ENCODE measurements around the gene ADGRD1. TPM values are rescaled to one million over a fixed set of nuclear protein-coding genes. Genes with fewer than 3 reads are reported as not detected.

Gene ADGRD1
- total RNA-seq, 2 experiments from 2014 or later = 0.27 to 0.65 TPM

- Mint-ChIP-seq H3K27me3 (peaks cover 5% of the 10 kb centered on the region), H3K4me1 (ENCODE audit: low read depth) (peaks cover 23% of the 10 kb centered on the region), H3K9me3 (peaks cover 7% of the 10 kb centered on the region), H3K36me3 (ENCODE audit: low read depth) (no peaks in the 10 kb centered on the region), H3K4me3 (no peak overlapping the region), H3K27ac (peak overlapping the region; percentile 83)
- DNase-seq (no peak), ATAC-seq (no peak)
- intact Hi-C loops (cut with micrococcal nuclease) = no loop called here
- no peak for TF ChIP-seq CTCF (IDR thresholded peaks at IDR 0.05)
- ChIA-PET POLR2A (interaction anchor here (1.2 to 1.7 kb wide), 2 partner anchors 10 to 27 kb away, joined by 3 to 5 read pairs; no protein-coding TSS in a partner anchor), CTCF (interaction anchor here (0.9 to 7.0 kb wide), 25 partner anchors 10 to 501 kb away, joined by 3 to 166 read pairs (median 4); no protein-coding TSS in a partner anchor)
Measured at GRCh38 chr12:131105351-131105735, 151.6 kb downstream of the ADGRD1 start.

GRCh38 chr12:131105736-131106348 lies 152.1 kb downstream of the ADGRD1 start:
- ATAC-seq (peak; percentile 86), DNase-seq (peak; percentile 89)
- Mint-ChIP-seq H3K36me3 (ENCODE audit: low read depth) (no peaks in the 10 kb centered on the region), H3K4me1 (ENCODE audit: low read depth) (peaks cover 23% of the 10 kb centered on the region), H3K9me3 (peaks cover 7% of the 10 kb centered on the region), H3K27ac (peak overlapping the region; percentile 83), H3K27me3 (peaks cover 5% of the 10 kb centered on the region), H3K4me3 (peak overlapping the region; percentile 47)
- no peak for TF ChIP-seq CTCF (IDR thresholded peaks at IDR 0.05)
- POLR2A ChIA-PET = interaction anchor here (1.7 kb wide), 1 partner anchor 27 kb away, joined by 5 read pairs; no protein-coding TSS in a partner anchor
- CTCF ChIA-PET = interaction anchor here (0.9 to 7.0 kb wide), 19 partner anchors 10 to 410 kb away, joined by 3 to 166 read pairs (median 5); no protein-coding TSS in a partner anchor
- intact Hi-C loops (cut with micrococcal nuclease) = no loop called here

GRCh38 chr12:131106349-131106941 lies 152.7 kb downstream of the ADGRD1 start:
- no peak for TF ChIP-seq CTCF (IDR thresholded peaks at IDR 0.05)
- Mint-ChIP-seq H3K4me3 (no peak overlapping the region), H3K9me3 (peaks cover 7% of the 10 kb centered on the region), H3K4me1 (ENCODE audit: low read depth) (peaks cover 23% of the 10 kb centered on the region), H3K27me3 (peaks cover 3% of the 10 kb centered on the region), H3K27ac (no peak overlapping the region), H3K36me3 (ENCODE audit: low read depth) (no peaks in the 10 kb centered on the region)
- ChIA-PET CTCF (interaction anchor here (1.1 to 7.0 kb wide), 10 partner anchors 9 to 348 kb away, joined by 3 to 166 read pairs (median 18); no protein-coding TSS in a partner anchor), POLR2A (no interaction called here)
- ATAC-seq = no peak
- no peak for DNase-seq
- intact Hi-C loops (cut with micrococcal nuclease) = no loop called here

- ChIA-PET POLR2A (no interaction called here), CTCF (interaction anchor here (5.6 kb wide), 1 partner anchor 24 kb away, joined by 166 read pairs; no protein-coding TSS in a partner anchor)
- no peak overlapping the region for H3K4me3 Mint-ChIP-seq
- no peak overlapping the region for H3K27ac Mint-ChIP-seq
- DNase-seq = no peak
- H3K4me1 Mint-ChIP-seq (ENCODE audit: low read depth) = peaks cover 26% of the 10 kb centered on the region
- H3K27me3 Mint-ChIP-seq = peaks cover 3% of the 10 kb centered on the region
- H3K9me3 Mint-ChIP-seq = peaks cover 7% of the 10 kb centered on the region
- H3K36me3 Mint-ChIP-seq (ENCODE audit: low read depth) = no peaks in the 10 kb centered on the region
- TF ChIP-seq CTCF (IDR thresholded peaks at IDR 0.05) = no peak
- no peak for ATAC-seq
- intact Hi-C loops (cut with micrococcal nuclease) = no loop called here
Measured at GRCh38 chr12:131108177-131108955, 154.7 kb downstream of the ADGRD1 start.
